H9 (cell line): ENCODE measurements around the gene PLSCR4. TPM values are rescaled to one million over a fixed set of nuclear protein-coding genes. Genes with fewer than 3 reads are reported as not detected.

ENCODE experiments used
- DNase-seq: peaks from one replicate; pipeline ENCODE4 v3.0.0-alpha.2; 2017
- H2AFZ ChIP-seq: one replicate; pipeline ENCODE4 v1.6.1; 2013; ENCODE audit warnings: mild to moderate bottlenecking, low read length, control low read depth, moderate library complexity
- H2AK5ac ChIP-seq: 2 replicates; pipeline ENCODE4 v1.6.1; 2013; ENCODE audit warnings: low read length, control low read depth, mixed read lengths; ENCODE audit not compliant: insufficient read length
- H2BK120ac ChIP-seq: one replicate; pipeline ENCODE4 v1.6.1; 2013; ENCODE audit warnings: low read depth, mild to moderate bottlenecking, low read length, control low read depth, inconsistent platforms; ENCODE audit not compliant: poor library complexity, severe bottlenecking
- H2BK12ac ChIP-seq: 2 replicates; pipeline ENCODE4 v1.6.1; 2013; ENCODE audit warnings: low read length, control low read depth, mixed read lengths, low read depth; ENCODE audit not compliant: insufficient read length
- H2BK15ac ChIP-seq: 2 replicates; pipeline ENCODE4 v1.6.1; 2013; ENCODE audit warnings: low read depth, low read length, control low read depth
- H2BK20ac ChIP-seq: one replicate; pipeline ENCODE4 v1.6.1; 2013; ENCODE audit warnings: low read depth, mild to moderate bottlenecking, low read length, control low read depth, inconsistent platforms; ENCODE audit not compliant: poor library complexity, severe bottlenecking
- H2BK5ac ChIP-seq: 2 replicates; pipeline ENCODE4 v1.6.1; 2013; ENCODE audit warnings: low read length, control low read depth, mixed read lengths; ENCODE audit not compliant: insufficient read length
- H3K14ac ChIP-seq: 2 replicates; pipeline ENCODE4 v1.6.1; 2013; ENCODE audit warnings: low read length, control low read depth; ENCODE audit not compliant: insufficient read depth
- H3K18ac ChIP-seq: 2 replicates; pipeline ENCODE4 v1.6.1; 2013; ENCODE audit warnings: low read depth, mild to moderate bottlenecking, mixed read lengths, low read length, control low read depth; ENCODE audit not compliant: insufficient read length
- H3K23ac ChIP-seq: 2 replicates; pipeline ENCODE4 v1.6.1; 2013; ENCODE audit warnings: low read length, control low read depth, mixed read lengths, low read depth; ENCODE audit not compliant: insufficient read length
- H3K23me2 ChIP-seq: 2 replicates; pipeline ENCODE4 v1.6.1; 2013; ENCODE audit warnings: low read depth, mild to moderate bottlenecking, mixed read lengths, low read length, control low read depth; ENCODE audit not compliant: insufficient read length, poor library complexity, severe bottlenecking
- H3K27ac ChIP-seq: 2 replicates; pipeline ENCODE4 v1.5.1; 2013; ENCODE audit warnings: low read length, control low read depth, mixed read lengths, low read depth; ENCODE audit not compliant: insufficient read length
- H3K27me3 ChIP-seq: 2 replicates; pipeline ENCODE4 v1.6.1; 2013; ENCODE audit warnings: low read length, control low read depth, inconsistent platforms; ENCODE audit not compliant: insufficient read depth
- H3K4ac ChIP-seq: 2 replicates; pipeline ENCODE4 v1.6.1; 2013; ENCODE audit warnings: low read depth, mild to moderate bottlenecking, control low read depth, inconsistent platforms, low read length, moderate library complexity
- H3K4me1 ChIP-seq: 2 replicates; pipeline ENCODE4 v1.6.1; 2013; ENCODE audit warnings: low read length, control low read depth, inconsistent platforms; ENCODE audit not compliant: insufficient read depth
- H3K4me2 ChIP-seq: 2 replicates; pipeline ENCODE4 v1.6.1; 2013; ENCODE audit warnings: low read length, control low read depth, mixed read lengths; ENCODE audit not compliant: insufficient read length, insufficient read depth
- H3K56ac ChIP-seq: 2 replicates; pipeline ENCODE4 v1.6.1; 2013; ENCODE audit warnings: low read depth, mild to moderate bottlenecking, mixed read lengths, low read length, control low read depth; ENCODE audit not compliant: insufficient read length
- H3K79me1 ChIP-seq: 2 replicates; pipeline ENCODE4 v1.6.1; 2013; ENCODE audit warnings: low read depth, mild to moderate bottlenecking, moderate library complexity, low read length, control low read depth, inconsistent platforms; ENCODE audit not compliant: insufficient read depth, poor library complexity, severe bottlenecking
- H3K79me2 ChIP-seq: 2 replicates; pipeline ENCODE4 v1.6.1; 2013; ENCODE audit warnings: low read length, control low read depth, inconsistent platforms; ENCODE audit not compliant: insufficient read depth
- H3K9ac ChIP-seq: 2 replicates; pipeline ENCODE4 v1.6.1; 2013; ENCODE audit warnings: low read length, control low read depth, mixed read lengths; ENCODE audit not compliant: insufficient read length; ENCODE audit errors: extremely low read depth
- H3K9me3 ChIP-seq: one replicate; pipeline ENCODE4 v1.6.1; 2013; ENCODE audit warnings: low read depth, low read length, inconsistent platforms; ENCODE audit not compliant: control insufficient read depth
- H3T11ph ChIP-seq: one replicate; pipeline ENCODE4 v1.6.1; 2013; ENCODE audit warnings: mild to moderate bottlenecking, low read length, control low read depth, inconsistent platforms
- H4K20me1 ChIP-seq: one replicate; pipeline ENCODE4 v1.6.1; 2013; ENCODE audit not compliant: control insufficient read depth, insufficient read length, insufficient read depth
- H4K5ac ChIP-seq: 2 replicates; pipeline ENCODE4 v1.6.1; 2013; ENCODE audit warnings: low read depth, mild to moderate bottlenecking, mixed read lengths, low read length, control low read depth; ENCODE audit not compliant: insufficient read length
- H4K8ac ChIP-seq: replicated peaks from 2 replicates; pipeline ENCODE4 v1.6.1; 2013; ENCODE audit warnings: low read length, control low read depth, mixed read lengths, low read depth; ENCODE audit not compliant: insufficient read length
- H4K91ac ChIP-seq: 2 replicates; pipeline ENCODE4 v1.6.1; 2013; ENCODE audit warnings: low read depth, mild to moderate bottlenecking, moderate library complexity, mixed read lengths, low read length, control low read depth; ENCODE audit not compliant: insufficient read length
- H3K27ac Mint-ChIP-seq, 3 experiments: 2 replicates in 2 of 3; 3 replicates in 1 of 3; pipeline ENCODE4 v1.8.0; 2020 to 2021; ENCODE audit warnings: mixed read lengths in 3 of 3, mild to moderate bottlenecking in 1 of 3, moderate library complexity in 1 of 3
- H3K27me3 Mint-ChIP-seq: 2 replicates; pipeline ENCODE4 v1.8.0; 2021; ENCODE audit warnings: low read depth, mild to moderate bottlenecking, moderate library complexity, mixed read lengths
- H3K36me3 Mint-ChIP-seq, 3 experiments: 2 replicates in 2 of 3; 3 replicates in 1 of 3; pipeline ENCODE4 v1.8.0; 2020 to 2021; ENCODE audit warnings: low read depth in 3 of 3, mixed read lengths in 3 of 3; ENCODE audit not compliant: insufficient read depth in 1 of 3
- H3K4me1 Mint-ChIP-seq, 2 experiments: 2 replicates each; pipeline ENCODE4 v1.8.0; 2020; ENCODE audit warnings: mixed read lengths in 2 of 2
- H3K4me3 Mint-ChIP-seq, 2 experiments: 2 replicates in 1 of 2; 3 replicates in 1 of 2; pipeline ENCODE4 v1.8.0; 2020 to 2021; ENCODE audit warnings: mild to moderate bottlenecking in 2 of 2, mixed read lengths in 2 of 2, moderate library complexity in 1 of 2
- H3K9me3 Mint-ChIP-seq, 2 experiments: 2 replicates in 1 of 2; 3 replicates in 1 of 2; pipeline ENCODE4 v1.8.0; 2020; ENCODE audit warnings: mild to moderate bottlenecking in 2 of 2, mixed read lengths in 2 of 2, moderate library complexity in 1 of 2
- CTCF ChIP-seq: fragments of 200-600 bp; sonication (generic); conservative IDR thresholded peaks from 3 replicates; pipeline ENCODE4 v1.8.0; 2021; ENCODE audit warnings: antibody characterized with exemption, mild to moderate bottlenecking
- total RNA-seq: library from RNA; stranded (reverse); gene quantifications from 2 replicates; pipeline ENCODE4 v1.2.1, GENCODE V29; 2021

Gene PLSCR4
- total RNA-seq, 1 experiment from 2014 or later = 1.2 TPM

GRCh38 chr3:146203776-146204175, 47.1 kb downstream of the PLSCR4 start:
- Histone ChIP-seq H4K8ac (no peak overlapping the region), H2AFZ (no peak overlapping the region), H2AK5ac (no peak overlapping the region), H3K4me1 (no peaks in the 10 kb centered on the region), H3K27me3 (no peaks in the 10 kb centered on the region), H4K20me1 (no peaks in the 10 kb centered on the region), H2BK12ac (no peak overlapping the region), H3K9ac (no peak overlapping the region), H4K91ac (no peak overlapping the region), H2BK120ac (no peak overlapping the region), H3T11ph (no peak overlapping the region), H2BK20ac (no peak overlapping the region), H3K27ac (no peak overlapping the region), H3K56ac (no peak overlapping the region), H3K23ac (no peak overlapping the region), H3K9me3 (no peaks in the 10 kb centered on the region), H3K18ac (no peak overlapping the region), H3K79me1 (no peaks in the 10 kb centered on the region), H3K23me2 (no peaks in the 10 kb centered on the region), H3K4ac (no peak overlapping the region), H3K4me2 (no peak overlapping the region), H2BK15ac (no peak overlapping the region), H2BK5ac (no peak overlapping the region), H4K5ac (no peak overlapping the region), H3K14ac (no peak overlapping the region), H3K79me2 (no peaks in the 10 kb centered on the region)
- Mint-ChIP-seq H3K27me3 (no peaks in the 10 kb centered on the region), H3K36me3 (no peaks in the 10 kb centered on the region), H3K27ac (no peak overlapping the region; a peak in 1 of 7 replicates), H3K4me1 (peaks cover 8 to 10% of the 10 kb centered on the region in 2 experiments; a peak in 3 of 4 replicates), H3K4me3 (no peak overlapping the region), H3K9me3 (no peaks in the 10 kb centered on the region)
- no peak for TF ChIP-seq CTCF
- DNase-seq = no peak
